ENCODE measurements around the gene PRDX2. TPM values are rescaled to one million over a fixed set of nuclear protein-coding genes. Genes with fewer than 3 reads are reported as not detected.

The PRDX2 gene
- total RNA-seq, 1 donor from 2014 or later = 166 TPM

DNA sequence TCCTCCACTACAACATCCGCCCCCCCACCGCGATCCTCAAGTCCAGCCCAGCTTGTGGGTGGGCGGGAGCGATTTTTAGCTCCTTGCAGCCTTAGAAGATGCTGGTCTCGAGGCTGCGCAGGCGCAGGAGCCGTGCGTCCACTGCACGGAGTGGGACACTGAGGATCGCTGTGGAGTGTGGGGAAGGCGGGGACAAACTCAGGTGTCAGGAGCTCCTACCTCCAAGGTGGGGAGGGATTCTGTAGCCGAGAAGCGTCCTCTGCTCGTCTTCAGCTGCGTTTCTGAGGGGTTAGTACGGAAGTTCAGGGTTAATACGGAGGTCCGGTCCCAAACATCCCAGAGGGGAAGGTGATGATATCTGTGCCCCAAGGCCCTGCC, 33.0 kb upstream of the PRDX2 start, which contains the start of gene RTBDN:
RTBDN (minus strand) TSS at position 14 of the 378 bp plus-strand sequence. CDS start 4,600 bp downstream, outside the sequence.
- Mint-ChIP-seq H3K9me3 (ENCODE audit: unreplicated experiment) (peaks cover 3% of the 10 kb centered on the region), H3K4me1 (ENCODE audit: low read depth, unreplicated experiment) (no peaks in the 10 kb centered on the region), H3K27ac (ENCODE audit: unreplicated experiment) (no peak within 1 kb of the TSS), H3K36me3 (ENCODE audit: low read depth, unreplicated experiment) (no peaks in the 10 kb centered on the region), H3K4me3 (ENCODE audit: unreplicated experiment) (peak within 1 kb of the TSS; percentile 76), H3K27me3 (ENCODE audit: low read depth, unreplicated experiment) (peaks cover 44% of the 10 kb centered on the region)
- Histone ChIP-seq H3K9me3 (ENCODE audit: insufficient read depth, low read depth, low read length) (no peaks in the 10 kb centered on the region), H3K27ac (ENCODE audit: low read depth, low read length) (no peak within 1 kb of the TSS), H4K20me1 (ENCODE audit: insufficient read depth, low read length) (no peaks in the 10 kb centered on the region), H3K36me3 (ENCODE audit: insufficient read depth, low read length) (no peaks in the 10 kb centered on the region), H3K9ac (ENCODE audit: low read length) (no peak within 1 kb of the TSS), H3K4me3 (ENCODE audit: insufficient read depth, low read depth, low read length) (no peak within 1 kb of the TSS), H3K4me1 (ENCODE audit: insufficient read depth, low read length) (no peaks in the 10 kb centered on the region), H3K4me2 (ENCODE audit: low read length) (peak within 1 kb of the TSS; percentile 80), H2AFZ (ENCODE audit: low read depth, low read length) (no peak within 1 kb of the TSS), H3K79me2 (ENCODE audit: insufficient read depth, low read length) (no peaks in the 10 kb centered on the region), H3K27me3 (ENCODE audit: insufficient read depth, low read length) (peaks cover 61% of the 10 kb centered on the region)
- FAIRE-seq (no peak), DNase-seq (ENCODE audit: low read depth) (no peak)
- TF ChIP-seq, protein P1, sequence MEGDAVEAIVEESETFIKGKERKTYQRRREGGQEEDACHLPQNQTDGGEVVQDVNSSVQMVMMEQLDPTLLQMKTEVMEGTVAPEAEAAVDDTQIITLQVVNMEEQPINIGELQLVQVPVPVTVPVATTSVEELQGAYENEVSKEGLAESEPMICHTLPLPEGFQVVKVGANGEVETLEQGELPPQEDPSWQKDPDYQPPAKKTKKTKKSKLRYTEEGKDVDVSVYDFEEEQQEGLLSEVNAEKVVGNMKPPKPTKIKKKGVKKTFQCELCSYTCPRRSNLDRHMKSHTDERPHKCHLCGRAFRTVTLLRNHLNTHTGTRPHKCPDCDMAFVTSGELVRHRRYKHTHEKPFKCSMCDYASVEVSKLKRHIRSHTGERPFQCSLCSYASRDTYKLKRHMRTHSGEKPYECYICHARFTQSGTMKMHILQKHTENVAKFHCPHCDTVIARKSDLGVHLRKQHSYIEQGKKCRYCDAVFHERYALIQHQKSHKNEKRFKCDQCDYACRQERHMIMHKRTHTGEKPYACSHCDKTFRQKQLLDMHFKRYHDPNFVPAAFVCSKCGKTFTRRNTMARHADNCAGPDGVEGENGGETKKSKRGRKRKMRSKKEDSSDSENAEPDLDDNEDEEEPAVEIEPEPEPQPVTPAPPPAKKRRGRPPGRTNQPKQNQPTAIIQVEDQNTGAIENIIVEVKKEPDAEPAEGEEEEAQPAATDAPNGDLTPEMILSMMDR (IDR thresholded peaks at IDR 0.05; ENCODE audit: insufficient read depth, low read depth, low read length) = no peak
- peak; percentile 22 for TF ChIP-seq EZH2 (IDR thresholded peaks at IDR 0.05; ENCODE audit: insufficient read depth, low read length)

DNA sequence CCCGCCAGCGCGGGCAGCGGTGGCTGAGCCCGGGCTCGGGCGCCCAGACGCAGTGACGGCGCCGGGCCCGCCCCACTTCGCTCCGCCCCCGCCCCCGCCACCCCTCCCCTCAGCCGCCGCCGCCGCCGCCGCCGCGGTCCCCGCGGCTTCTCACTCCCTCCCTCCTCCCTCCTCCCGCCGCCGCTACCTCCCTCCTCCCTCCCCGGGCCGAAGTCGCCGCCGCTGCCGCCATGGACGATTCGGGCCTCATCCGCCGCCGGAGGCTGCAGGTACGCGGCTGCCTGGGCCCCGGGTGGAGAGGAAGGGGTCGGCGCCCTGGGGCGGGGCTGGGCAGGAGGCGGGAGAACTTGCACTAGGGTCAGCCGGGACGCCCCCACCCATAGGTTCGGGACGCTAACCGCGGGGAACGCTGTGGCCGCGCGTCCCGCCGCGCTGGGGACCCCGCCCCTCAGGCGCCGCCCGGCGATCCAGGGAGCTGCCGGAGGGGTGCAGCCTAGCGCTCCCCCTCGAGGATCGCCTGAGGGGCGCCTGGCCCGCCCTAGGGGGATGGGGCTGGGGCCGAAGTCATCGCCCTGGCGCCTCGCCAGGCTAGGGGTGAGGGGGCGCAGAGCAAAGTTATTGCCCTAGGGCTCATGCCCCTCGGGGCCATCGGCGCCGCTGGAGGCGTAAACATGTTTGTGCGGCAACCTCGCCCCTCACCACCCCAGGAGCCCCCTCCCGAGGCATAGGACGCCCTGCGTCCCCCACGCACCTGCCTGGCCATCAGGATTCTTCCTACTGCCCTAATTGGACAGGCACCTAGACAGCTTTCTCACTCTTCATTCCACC, 32.4 kb upstream of the PRDX2 start:
- Histone ChIP-seq H3K79me2 (ENCODE audit: insufficient read depth, low read length) (no peaks in the 10 kb centered on the region), H2AFZ (ENCODE audit: low read depth, low read length) (no peak overlapping the region), H3K4me2 (ENCODE audit: low read length) (peak overlapping the region; percentile 80), H4K20me1 (ENCODE audit: insufficient read depth, low read length) (no peaks in the 10 kb centered on the region), H3K27me3 (ENCODE audit: insufficient read depth, low read length) (peaks cover 55% of the 10 kb centered on the region), H3K9me3 (ENCODE audit: insufficient read depth, low read depth, low read length) (no peaks in the 10 kb centered on the region), H3K4me1 (ENCODE audit: insufficient read depth, low read length) (no peaks in the 10 kb centered on the region), H3K36me3 (ENCODE audit: insufficient read depth, low read length) (no peaks in the 10 kb centered on the region), H3K4me3 (ENCODE audit: insufficient read depth, low read depth, low read length) (no peak overlapping the region), H3K27ac (ENCODE audit: low read depth, low read length) (no peak overlapping the region), H3K9ac (ENCODE audit: low read length) (no peak overlapping the region)
- Mint-ChIP-seq H3K27me3 (ENCODE audit: low read depth, unreplicated experiment) (peaks cover 41% of the 10 kb centered on the region), H3K27ac (ENCODE audit: unreplicated experiment) (no peak overlapping the region), H3K4me1 (ENCODE audit: low read depth, unreplicated experiment) (no peaks in the 10 kb centered on the region), H3K36me3 (ENCODE audit: low read depth, unreplicated experiment) (no peaks in the 10 kb centered on the region), H3K9me3 (ENCODE audit: unreplicated experiment) (peaks cover 3% of the 10 kb centered on the region), H3K4me3 (ENCODE audit: unreplicated experiment) (peak overlapping the region; percentile 76)
- TF ChIP-seq EZH2 (IDR thresholded peaks at IDR 0.05; ENCODE audit: insufficient read depth, low read length) = peak; percentile 88
- TF ChIP-seq, protein P1 (IDR thresholded peaks at IDR 0.05; ENCODE audit: insufficient read depth, low read depth, low read length) = no peak
- DNase-seq (ENCODE audit: low read depth) = no peak
- no peak for FAIRE-seq

DNA sequence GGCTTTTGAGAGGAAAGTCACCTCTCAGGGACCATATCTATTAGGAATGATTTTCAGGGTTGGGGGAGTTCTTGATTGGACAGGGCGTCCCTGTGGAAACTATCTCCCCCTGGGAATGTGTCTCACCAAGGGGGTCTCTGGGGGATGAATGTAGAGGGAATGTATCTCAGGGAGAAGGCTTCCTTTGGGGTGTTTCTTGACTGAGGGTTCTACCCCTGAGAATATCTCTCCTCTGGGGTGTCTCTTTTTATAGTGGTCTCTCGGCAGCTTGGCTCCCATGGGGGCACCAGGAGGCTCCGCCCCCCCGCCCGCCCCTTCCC, 31.8 kb upstream of the PRDX2 start:
- H4K20me1 ChIP-seq (ENCODE audit: insufficient read depth, low read length) = no peaks in the 10 kb centered on the region
- no peak overlapping the region for H3K4me3 ChIP-seq (ENCODE audit: insufficient read depth, low read depth, low read length)
- Mint-ChIP-seq H3K27ac (ENCODE audit: unreplicated experiment) (no peak overlapping the region), H3K4me1 (ENCODE audit: low read depth, unreplicated experiment) (no peaks in the 10 kb centered on the region), H3K9me3 (ENCODE audit: unreplicated experiment) (peaks cover 3% of the 10 kb centered on the region), H3K27me3 (ENCODE audit: low read depth, unreplicated experiment) (peaks cover 41% of the 10 kb centered on the region), H3K36me3 (ENCODE audit: low read depth, unreplicated experiment) (no peaks in the 10 kb centered on the region), H3K4me3 (ENCODE audit: unreplicated experiment) (peak overlapping the region; percentile 31)
- no peaks in the 10 kb centered on the region for H3K9me3 ChIP-seq (ENCODE audit: insufficient read depth, low read depth, low read length)
- TF ChIP-seq, protein P1 (IDR thresholded peaks at IDR 0.05; ENCODE audit: insufficient read depth, low read depth, low read length) = no peak
- no peak for TF ChIP-seq EZH2 (IDR thresholded peaks at IDR 0.05; ENCODE audit: insufficient read depth, low read length)
- no peaks in the 10 kb centered on the region for H3K36me3 ChIP-seq (ENCODE audit: insufficient read depth, low read length)
- no peak overlapping the region for H3K27ac ChIP-seq (ENCODE audit: low read depth, low read length)
- DNase-seq (ENCODE audit: low read depth) (no peak), FAIRE-seq (no peak)
- H3K27me3 ChIP-seq (ENCODE audit: insufficient read depth, low read length) = peaks cover 51% of the 10 kb centered on the region
- H3K9ac ChIP-seq (ENCODE audit: low read length) = no peak overlapping the region
- H2AFZ ChIP-seq (ENCODE audit: low read depth, low read length) = no peak overlapping the region
- no peaks in the 10 kb centered on the region for H3K4me1 ChIP-seq (ENCODE audit: insufficient read depth, low read length)
- H3K4me2 ChIP-seq (ENCODE audit: low read length) = no peak overlapping the region
- no peaks in the 10 kb centered on the region for H3K79me2 ChIP-seq (ENCODE audit: insufficient read depth, low read length)

Data from astrocyte (in vitro differentiated cells and primary cell).